Mucosa of descending colon (tissue), 3 donors: Measurements from ENCODE around the gene MRC2. TPM values are rescaled to one million over a fixed set of nuclear protein-coding genes. Genes with fewer than 3 reads are reported as not detected.

Experiments
- ATAC-seq: fragments of 200-7000 bp; cut with Tn5 transposase; one replicate; pipeline ENCODE4 v1.9.1; 2020; ENCODE audit warnings: mild to moderate bottlenecking, moderate library complexity
- DNase-seq, 3 donors: peaks; one replicate each; pipeline ENCODE4 v3.0.0-alpha.2; 2020
- H3K36me3 ChIP-seq: fragments of 200-600 bp; one replicate; pipeline ENCODE4 v1.8.0; 2021; ENCODE audit warnings: low read depth, mild to moderate bottlenecking
- H3K4me1 ChIP-seq: fragments of 200-600 bp; one replicate; pipeline ENCODE4 v1.8.0; 2021; ENCODE audit warnings: low read depth, mild to moderate bottlenecking
- H3K4me3 ChIP-seq: fragments of 200-600 bp; one replicate; pipeline ENCODE4 v1.8.0; 2021; ENCODE audit warnings: mild to moderate bottlenecking
- H3K9me3 ChIP-seq: fragments of 200-600 bp; one replicate; pipeline ENCODE4 v1.8.0; 2021; ENCODE audit warnings: mild to moderate bottlenecking
- intact Hi-C, 2 donors: fragments of 100-400 bp; cut with DNase I in 1 of 2; cut with micrococcal nuclease in 1 of 2; formaldehyde crosslinking; loops; one replicate each; pipeline versions ENCODE4 v1.11.0 to v1.11.1; 2022; cut with DNase I, micrococcal nuclease
- total RNA-seq, 3 donors: library from RNA; stranded (reverse); fragmentation: NEBNext Ultra II Directional in 2 of 3; extraction: Animal tissue kit (Norgen Biotek cat#: 25700) in 2 of 3; gene quantifications; one replicate each; pipeline versions ENCODE4 v1.2.1 to v1.2.4, GENCODE V29; 2021 to 2023
- TF ChIP-seq, protein P1 (sequence below): fragments of 200-600 bp; IDR thresholded peaks from one replicate; pipeline ENCODE4 v1.8.0; 2022; ENCODE audit warnings: antibody characterized with exemption, mild to moderate bottlenecking
- donor health status: DM: no; HTN: no; CAD: no; lungs with moderate emphysema.
- donor health status: DM: no; HTN: no; CAD: no.
- donor health status: DM: no; HTN: yes; CAD: no.

MRC2 gene
- total RNA-seq, 3 donors from 2014 or later: 5.1 to 20.3 (median 10.8) TPM

DNA sequence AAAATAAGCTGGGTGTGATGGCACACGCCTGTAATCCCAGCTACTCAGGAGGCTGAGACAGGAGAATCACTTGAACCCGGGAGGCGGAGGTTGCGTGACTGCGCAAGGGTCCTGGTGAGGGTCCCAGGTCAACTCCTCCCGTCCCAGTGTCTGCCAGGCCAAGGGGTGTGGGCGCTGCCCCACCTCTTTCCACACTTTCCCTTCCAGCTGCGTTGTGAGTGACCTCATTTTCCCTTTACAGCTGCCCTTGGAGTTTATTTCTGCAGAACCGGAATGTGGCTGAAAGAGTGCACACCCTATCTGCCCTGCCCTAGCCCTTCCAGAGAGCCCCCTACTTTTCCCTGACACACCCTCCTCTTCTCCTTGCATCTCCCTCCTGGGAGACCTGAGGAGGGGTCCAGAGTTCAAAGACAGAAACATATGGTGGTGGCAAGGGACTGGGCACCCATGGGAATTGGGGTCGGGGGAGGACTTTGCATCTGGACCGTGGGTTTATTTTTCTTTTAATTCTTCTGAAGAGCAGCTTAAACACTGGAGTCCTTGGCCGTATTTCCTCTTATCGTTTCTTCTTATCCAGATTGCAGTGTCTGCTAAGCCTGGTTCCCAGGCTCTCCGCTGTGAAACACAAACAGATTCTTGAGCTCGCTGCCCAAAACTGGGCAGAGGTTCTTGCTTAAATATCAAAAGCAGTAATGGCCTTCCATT is 20.9 kb downstream of the MRC2 start:
- DNase-seq (no peak), ATAC-seq (no peak)
- no peaks in the 10 kb centered on the region for H3K36me3 ChIP-seq
- intact Hi-C loops: no loop called here
- TF ChIP-seq, protein P1, sequence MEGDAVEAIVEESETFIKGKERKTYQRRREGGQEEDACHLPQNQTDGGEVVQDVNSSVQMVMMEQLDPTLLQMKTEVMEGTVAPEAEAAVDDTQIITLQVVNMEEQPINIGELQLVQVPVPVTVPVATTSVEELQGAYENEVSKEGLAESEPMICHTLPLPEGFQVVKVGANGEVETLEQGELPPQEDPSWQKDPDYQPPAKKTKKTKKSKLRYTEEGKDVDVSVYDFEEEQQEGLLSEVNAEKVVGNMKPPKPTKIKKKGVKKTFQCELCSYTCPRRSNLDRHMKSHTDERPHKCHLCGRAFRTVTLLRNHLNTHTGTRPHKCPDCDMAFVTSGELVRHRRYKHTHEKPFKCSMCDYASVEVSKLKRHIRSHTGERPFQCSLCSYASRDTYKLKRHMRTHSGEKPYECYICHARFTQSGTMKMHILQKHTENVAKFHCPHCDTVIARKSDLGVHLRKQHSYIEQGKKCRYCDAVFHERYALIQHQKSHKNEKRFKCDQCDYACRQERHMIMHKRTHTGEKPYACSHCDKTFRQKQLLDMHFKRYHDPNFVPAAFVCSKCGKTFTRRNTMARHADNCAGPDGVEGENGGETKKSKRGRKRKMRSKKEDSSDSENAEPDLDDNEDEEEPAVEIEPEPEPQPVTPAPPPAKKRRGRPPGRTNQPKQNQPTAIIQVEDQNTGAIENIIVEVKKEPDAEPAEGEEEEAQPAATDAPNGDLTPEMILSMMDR: no peak
- no peak overlapping the region for H3K4me3 ChIP-seq
- no peaks in the 10 kb centered on the region for H3K9me3 ChIP-seq
- H3K4me1 ChIP-seq: peaks cover 13% of the 10 kb centered on the region

DNA sequence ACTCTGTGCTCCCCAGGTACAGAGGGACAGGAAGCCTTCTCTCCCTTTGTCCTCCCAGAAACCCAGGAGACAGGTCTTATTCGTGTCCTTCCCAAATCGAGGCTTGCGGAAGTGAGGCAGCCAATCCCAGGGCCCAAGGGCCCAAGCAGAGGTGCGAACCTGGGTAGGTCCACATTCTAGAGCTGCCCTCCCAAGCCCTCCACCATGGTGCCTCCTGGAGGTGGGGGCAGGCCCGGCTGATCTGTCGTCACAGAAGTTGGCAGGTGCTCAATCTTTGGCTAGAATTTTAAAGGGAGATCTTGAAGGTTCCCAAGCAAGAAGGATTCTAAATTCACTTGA is 21.5 kb downstream of the MRC2 start:
- Histone ChIP-seq H3K36me3 (no peaks in the 10 kb centered on the region), H3K4me3 (no peak overlapping the region), H3K4me1 (peaks cover 13% of the 10 kb centered on the region), H3K9me3 (no peaks in the 10 kb centered on the region)
- no peak for ATAC-seq
- DNase-seq: no peak
- intact Hi-C loops: no loop called here
- TF ChIP-seq, protein P1: no peak

DNA sequence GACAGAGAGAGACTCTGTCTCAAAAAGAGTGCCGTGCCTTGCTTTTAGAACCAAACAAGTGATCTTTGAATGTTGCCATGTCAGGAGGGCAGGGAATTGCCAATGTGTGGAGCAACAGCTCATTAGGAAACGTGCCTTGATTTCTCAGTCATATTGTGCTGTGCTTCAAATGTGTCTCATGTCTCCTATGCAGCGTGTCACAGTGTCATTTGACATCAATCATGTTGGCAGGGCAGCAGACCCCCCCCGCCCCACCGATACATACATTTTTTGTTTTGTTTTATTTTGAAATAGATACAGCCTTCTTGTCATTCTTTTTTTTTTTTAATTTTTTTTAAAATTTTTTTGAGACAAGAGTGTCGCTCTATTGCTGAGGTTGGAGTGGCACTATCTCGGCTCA is 22.1 kb downstream of the MRC2 start:
- DNase-seq: no peak
- TF ChIP-seq, protein P1: no peak

DNA sequence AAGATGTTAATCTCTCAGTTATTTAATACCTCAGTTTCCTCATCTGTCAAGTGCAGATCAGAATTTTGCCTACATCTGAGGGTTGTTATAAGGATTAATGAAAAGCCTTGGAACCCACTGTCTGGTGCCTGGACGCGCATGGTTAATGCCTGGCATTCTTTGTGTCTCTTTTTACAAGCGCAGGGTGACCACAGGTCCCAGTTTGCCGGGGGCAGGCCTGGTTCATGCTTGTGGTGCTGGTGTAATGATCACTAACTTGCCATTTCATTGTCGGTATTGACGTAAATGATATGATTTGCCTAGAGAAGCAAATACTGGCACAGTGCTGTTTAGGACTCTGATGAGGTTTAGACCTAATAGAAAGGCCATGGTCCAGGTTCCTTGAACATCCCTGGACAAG is 23.1 kb downstream of the MRC2 start:
- ATAC-seq: no peak
- no peaks in the 10 kb centered on the region for H3K36me3 ChIP-seq
- H3K4me3 ChIP-seq: no peak overlapping the region
- TF ChIP-seq, protein P1: no peak
- H3K4me1 ChIP-seq: peaks cover 13% of the 10 kb centered on the region
- H3K9me3 ChIP-seq: no peaks in the 10 kb centered on the region
- intact Hi-C loops: no loop called here
- DNase-seq: no peak

More for the DNA sequence above, 22.1 kb downstream of the MRC2 start:
- Histone ChIP-seq H3K9me3 (no peaks in the 10 kb centered on the region), H3K36me3 (no peaks in the 10 kb centered on the region), H3K4me3 (no peak overlapping the region), H3K4me1 (peaks cover 13% of the 10 kb centered on the region)
- intact Hi-C loops: no loop called here
- no peak for ATAC-seq

DNA sequence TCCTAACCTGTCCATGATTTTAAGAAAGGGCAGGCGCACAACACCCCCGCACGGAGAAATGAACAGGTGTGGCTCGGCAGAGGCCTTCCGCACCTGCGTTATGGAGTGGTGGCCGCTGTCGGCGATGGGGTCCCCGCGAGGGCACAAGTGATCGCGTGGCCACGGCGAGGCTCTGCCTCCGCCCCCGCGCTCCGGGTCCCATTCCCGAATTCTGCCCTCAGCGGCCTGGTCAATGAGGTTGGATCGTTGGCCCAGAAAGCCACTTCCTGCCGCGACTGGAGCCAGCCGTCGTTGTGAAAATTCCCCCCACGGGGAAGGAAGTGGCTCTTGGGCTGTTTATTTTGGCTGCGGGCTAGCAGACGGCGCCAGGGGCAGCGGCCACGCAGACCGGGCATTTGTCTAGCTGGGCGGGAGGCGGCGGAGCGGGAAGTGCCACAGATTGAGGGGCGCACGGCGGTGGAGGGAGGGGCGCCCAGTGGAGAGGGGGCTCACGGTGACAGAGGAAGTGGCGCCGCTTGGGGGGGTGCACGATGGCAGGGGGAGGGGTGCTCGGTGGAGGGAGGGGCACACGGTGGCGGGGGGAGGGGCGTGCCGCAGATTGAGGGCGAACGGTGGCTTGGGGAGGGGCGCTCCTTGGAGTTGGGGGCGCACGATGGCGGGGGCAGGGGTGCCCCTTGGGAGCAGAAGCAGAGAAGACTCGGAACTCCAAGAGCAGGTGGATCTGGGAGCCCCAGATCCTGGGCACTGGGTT is 25.0 kb downstream of the MRC2 start:
- TF ChIP-seq, protein P1: no peak
- Histone ChIP-seq H3K4me1 (peaks cover 13% of the 10 kb centered on the region), H3K9me3 (no peaks in the 10 kb centered on the region), H3K36me3 (no peaks in the 10 kb centered on the region), H3K4me3 (no peak overlapping the region)
- intact Hi-C loops: no loop called here
- ATAC-seq (peak; percentile 68), DNase-seq (peak; percentile 50 to 69 (median 68))
